ENCODE data around the gene TRPM5. TPM values are rescaled to one million over a fixed set of nuclear protein-coding genes. Genes with fewer than 3 reads are reported as not detected.

TRPM5 gene
- total and polyA plus RNA-seq, 2 of the 8 experiments (the other 6 are each of a cell fraction or from before 2014, with no cell fraction given): 0.02 TPM; not detected in 1

DNA sequence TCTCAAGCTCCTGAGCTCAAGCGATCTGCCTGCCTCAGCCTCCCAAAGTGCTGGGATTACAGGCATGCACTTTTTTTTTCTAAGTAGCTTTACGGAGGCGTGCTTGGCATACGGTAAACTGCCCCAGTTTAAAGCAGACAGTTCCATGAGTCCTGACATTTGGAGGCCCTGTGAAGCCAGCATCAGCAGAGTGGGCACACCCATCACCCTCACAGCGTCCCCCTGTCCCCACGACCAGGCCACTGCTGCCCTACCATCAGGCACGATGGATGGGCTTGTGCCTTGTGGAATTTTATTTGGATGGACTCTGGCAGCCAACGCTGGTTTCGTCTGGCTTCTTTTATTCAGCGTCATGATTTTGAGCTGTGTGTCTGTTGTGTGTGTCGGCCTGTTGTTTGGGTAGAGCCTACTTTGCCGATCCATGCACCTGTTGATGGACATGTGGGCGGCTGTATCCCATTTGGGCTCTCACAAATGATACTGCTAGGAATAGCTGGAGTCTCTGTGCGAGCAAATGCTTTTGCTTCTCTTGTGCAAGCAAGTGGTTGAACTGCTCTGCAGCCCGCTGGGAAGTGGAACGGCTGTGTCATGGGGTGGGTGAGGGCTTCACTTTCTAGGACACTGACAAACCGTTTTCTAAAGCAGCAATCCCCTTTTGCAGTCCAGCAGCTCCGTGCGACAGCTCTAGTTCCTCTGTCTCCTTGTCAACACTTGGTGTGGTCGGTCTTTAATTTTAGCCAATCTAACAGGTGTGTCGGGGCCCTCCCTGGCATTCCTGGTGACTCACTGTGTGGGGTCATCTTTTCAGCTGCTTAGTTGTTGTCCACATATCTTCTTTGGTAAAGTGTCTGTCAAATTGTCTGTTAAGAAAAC is 24.3 kb upstream of the TRPM5 start:
- no peak overlapping the region for H3K27ac ChIP-seq (ENCODE audit: low read depth, low read length)
- H2BK12ac ChIP-seq (ENCODE audit: low read depth, low read length): no peak overlapping the region
- ChIA-PET CTCF (ENCODE audit: partially characterized antibody) (interaction anchor here (0.6 to 3.3 kb wide), 6 partner anchors 11 to 424 kb away, joined by 3 to 14 read pairs (median 4); no protein-coding TSS in a partner anchor), POLR2A (ENCODE audit: partially characterized antibody) (no interaction called here)
- no peak overlapping the region for H2BK120ac ChIP-seq (replicated peaks; ENCODE audit: low read depth, low read length)
- H4K8ac ChIP-seq (ENCODE audit: extremely low read depth, insufficient read depth, low read length): no peak overlapping the region
- no peaks in the 10 kb centered on the region for H3K36me3 ChIP-seq (ENCODE audit: control insufficient read depth in 2 of 4, insufficient read depth in 4 of 4, low read length in 3 of 4)
- H3K18ac ChIP-seq (ENCODE audit: extremely low read depth, low read length): no peak overlapping the region
- H4K5ac ChIP-seq (ENCODE audit: insufficient read length, low read depth, low read length): no peak overlapping the region
- H3K4me3 ChIP-seq (ENCODE audit: extremely low read depth in 1 of 4, insufficient read depth in 2 of 4, low read depth in 3 of 4, low read length in 4 of 4): no peak overlapping the region
- H2AFZ ChIP-seq (ENCODE audit: low read length): no peak overlapping the region
- no peaks in the 10 kb centered on the region for H3K79me1 ChIP-seq (ENCODE audit: low read depth, low read length)
- no peak for DNase-seq (ENCODE audit: low read depth in 1 of 2, low spot score in 2 of 2)
- H3K4me2 ChIP-seq (ENCODE audit: insufficient read depth in 1 of 2, low read depth in 2 of 2, low read length in 2 of 2): no peak overlapping the region
- H3K56ac ChIP-seq (replicated peaks; ENCODE audit: insufficient read length, low read depth, low read length): no peak overlapping the region
- H3K4me1 ChIP-seq (replicated peaks in 1 of 4; ENCODE audit: control insufficient read depth in 3 of 4, insufficient read depth in 4 of 4, low read length in 3 of 4): no peaks in the 10 kb centered on the region
- H3K79me2 ChIP-seq (ENCODE audit: control insufficient read depth in 1 of 2, insufficient read depth in 2 of 2, low read length in 2 of 2): no peaks in the 10 kb centered on the region
- H3K23me2 ChIP-seq (ENCODE audit: low read depth, low read length): no peaks in the 10 kb centered on the region; the same call in 1 of the 2 replicates
- H3K9me3 ChIP-seq (ENCODE audit: insufficient read depth in 2 of 2, low read depth in 1 of 2, low read length in 1 of 2): no peaks in the 10 kb centered on the region
- no peak overlapping the region for H3K23ac ChIP-seq (ENCODE audit: insufficient read length)
- no peak overlapping the region for H2BK5ac ChIP-seq (ENCODE audit: low read depth, low read length)
- H2BK20ac ChIP-seq (ENCODE audit: low read length): no peak overlapping the region
- no peak for FAIRE-seq
- no peak overlapping the region for H3K14ac ChIP-seq (ENCODE audit: insufficient read length)
- peaks cover 0 to 30% (median 14%) of the 10 kb centered on the region in 4 experiments; a peak in 6 of 7 replicates for H3K27me3 ChIP-seq (replicated peaks in 1 of 4; ENCODE audit: control insufficient read depth in 3 of 4, extremely low read depth in 1 of 4, insufficient read depth in 3 of 4, low read length in 3 of 4)
- H3K9ac ChIP-seq (replicated peaks in 1 of 4; ENCODE audit: extremely low read depth in 1 of 4, low read depth in 3 of 4, low read length in 3 of 4): no peak overlapping the region
- H4K20me1 ChIP-seq (replicated peaks in 1 of 2; ENCODE audit: control insufficient read depth in 1 of 2, insufficient read depth in 2 of 2, low read length in 2 of 2): peaks cover 0 to 9% of the 10 kb centered on the region in 2 experiments
- 92% methylated on average over 21 of the region's 21 CpGs; no CpG with 5 or more reads in 1 of the 2 experiments for WGBS, 2 experiments (ENCODE audit: extremely low coverage in 1 of 2, insufficient coverage in 1 of 2, insufficient read length in 1 of 2, insufficient replicate concordance in 2 of 2, low coverage in 1 of 2, low lambda C conversion rate in 2 of 2, missing lambda C conversion rate in 1 of 2)
- no peak overlapping the region for H4K91ac ChIP-seq (replicated peaks; ENCODE audit: insufficient read length, low read length)
- H3K4ac ChIP-seq (replicated peaks; ENCODE audit: insufficient read length, low read depth, low read length): no peak overlapping the region
- H2BK15ac ChIP-seq (ENCODE audit: low read length): no peak overlapping the region
- H2AK5ac ChIP-seq (ENCODE audit: low read depth, low read length): no peak overlapping the region

All from H1 (cell line).